Upper lobe of right lung (tissue), 1 donor: ENCODE results near the gene HNF4A. TPM values are rescaled to one million over a fixed set of nuclear protein-coding genes. Genes with fewer than 3 reads are reported as not detected.

Source experiments
- ATAC-seq: fragments of 200-7000 bp; cut with Tn5 transposase; one replicate; pipeline ENCODE4 v1.9.1; 2020; ENCODE audit warnings: mild to moderate bottlenecking, moderate library complexity
- DNase-seq: peaks from one replicate; pipeline ENCODE4 v3.0.0-alpha.2; 2020
- H3K27ac ChIP-seq: fragments of 200-600 bp; one replicate; pipeline ENCODE4 v1.8.0; 2022
- H3K27me3 ChIP-seq: fragments of 200-600 bp; one replicate; pipeline ENCODE4 v1.8.0; 2022; ENCODE audit warnings: mild to moderate bottlenecking
- H3K36me3 ChIP-seq: fragments of 200-600 bp; one replicate; pipeline ENCODE4 v1.8.0; 2022
- H3K4me1 ChIP-seq: fragments of 200-600 bp; one replicate; pipeline ENCODE4 v1.8.0; 2022
- H3K4me3 ChIP-seq: fragments of 200-600 bp; one replicate; pipeline ENCODE4 v1.8.0; 2022; ENCODE audit warnings: mild to moderate bottlenecking
- H3K9me3 ChIP-seq: fragments of 200-600 bp; one replicate; pipeline ENCODE4 v1.8.0; 2022
- intact Hi-C: fragments of 100-400 bp; cut with DNase I; formaldehyde crosslinking; loops from one replicate; pipeline ENCODE4 v1.11.0; 2022
- total RNA-seq: library from RNA; stranded (reverse); fragmentation: NEBNext Ultra II Directional; extraction: Animal tissue kit (Norgen Biotek cat#: 25700); gene quantifications from one replicate; pipeline ENCODE4 v1.2.1, GENCODE V29; 2021
- TF ChIP-seq, protein P1 (sequence below): fragments of 200-600 bp; IDR thresholded peaks from one replicate; pipeline ENCODE4 v1.8.0; 2022; ENCODE audit warnings: antibody characterized with exemption
- donor health status: DM: no; HTN: yes; CAD: no; lungs with severe emphysema.

HNF4A gene
- total RNA-seq, 1 donor from 2014 or later = 0.20 TPM

DNA sequence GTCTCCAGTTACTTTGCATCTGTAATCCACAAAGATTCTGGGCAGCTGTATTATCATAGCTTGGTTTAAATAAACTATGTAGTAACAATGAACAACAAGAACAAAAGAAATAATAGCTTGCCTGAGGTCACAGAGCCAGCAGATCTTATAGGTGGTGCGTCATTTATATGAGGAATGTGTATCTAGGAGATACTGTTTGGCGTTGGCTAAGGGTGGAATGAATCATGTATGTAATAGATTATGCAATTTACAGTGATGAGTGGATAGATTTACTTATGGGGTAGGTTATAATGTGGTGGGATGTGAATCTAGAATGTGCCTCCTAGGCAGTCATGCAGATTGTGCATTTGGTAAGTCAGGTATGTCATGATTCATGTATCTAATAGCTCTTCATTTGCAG, 42.8 kb downstream of the HNF4A start:
- Histone ChIP-seq H3K4me1 (peaks cover 4% of the 10 kb centered on the region), H3K36me3 (no peaks in the 10 kb centered on the region), H3K4me3 (no peak overlapping the region), H3K27ac (no peak overlapping the region), H3K27me3 (no peaks in the 10 kb centered on the region), H3K9me3 (no peaks in the 10 kb centered on the region)
- no peak for DNase-seq
- TF ChIP-seq, protein P1, sequence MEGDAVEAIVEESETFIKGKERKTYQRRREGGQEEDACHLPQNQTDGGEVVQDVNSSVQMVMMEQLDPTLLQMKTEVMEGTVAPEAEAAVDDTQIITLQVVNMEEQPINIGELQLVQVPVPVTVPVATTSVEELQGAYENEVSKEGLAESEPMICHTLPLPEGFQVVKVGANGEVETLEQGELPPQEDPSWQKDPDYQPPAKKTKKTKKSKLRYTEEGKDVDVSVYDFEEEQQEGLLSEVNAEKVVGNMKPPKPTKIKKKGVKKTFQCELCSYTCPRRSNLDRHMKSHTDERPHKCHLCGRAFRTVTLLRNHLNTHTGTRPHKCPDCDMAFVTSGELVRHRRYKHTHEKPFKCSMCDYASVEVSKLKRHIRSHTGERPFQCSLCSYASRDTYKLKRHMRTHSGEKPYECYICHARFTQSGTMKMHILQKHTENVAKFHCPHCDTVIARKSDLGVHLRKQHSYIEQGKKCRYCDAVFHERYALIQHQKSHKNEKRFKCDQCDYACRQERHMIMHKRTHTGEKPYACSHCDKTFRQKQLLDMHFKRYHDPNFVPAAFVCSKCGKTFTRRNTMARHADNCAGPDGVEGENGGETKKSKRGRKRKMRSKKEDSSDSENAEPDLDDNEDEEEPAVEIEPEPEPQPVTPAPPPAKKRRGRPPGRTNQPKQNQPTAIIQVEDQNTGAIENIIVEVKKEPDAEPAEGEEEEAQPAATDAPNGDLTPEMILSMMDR = no peak
- ATAC-seq = no peak
- intact Hi-C loops = loop anchor here (10.0 kb wide), 1 partner anchor 66 kb away; no protein-coding TSS in a partner anchor

- no peaks in the 10 kb centered on the region for H3K4me1 ChIP-seq
- DNase-seq (no peak), ATAC-seq (no peak)
- H3K27ac ChIP-seq = no peak overlapping the region
- intact Hi-C loops = loop anchor here (10.0 kb wide), 1 partner anchor 65 kb away; no protein-coding TSS in a partner anchor
- H3K36me3 ChIP-seq = no peaks in the 10 kb centered on the region
- no peaks in the 10 kb centered on the region for H3K27me3 ChIP-seq
- H3K9me3 ChIP-seq = no peaks in the 10 kb centered on the region
- TF ChIP-seq, protein P1 = no peak
- H3K4me3 ChIP-seq = no peak overlapping the region
Measured at GRCh38 chr20:44399446-44399845, 43.9 kb downstream of the HNF4A start.

GRCh38 chr20:44400671-44400969, 45.1 kb downstream of the HNF4A start:
- H3K36me3 ChIP-seq = no peaks in the 10 kb centered on the region
- TF ChIP-seq, protein P1 = no peak
- no peak for ATAC-seq
- H3K4me1 ChIP-seq = no peaks in the 10 kb centered on the region
- no peaks in the 10 kb centered on the region for H3K9me3 ChIP-seq
- DNase-seq = no peak
- H3K27ac ChIP-seq = no peak overlapping the region
- no peaks in the 10 kb centered on the region for H3K27me3 ChIP-seq
- intact Hi-C loops = no loop called here
- no peak overlapping the region for H3K4me3 ChIP-seq

DNA sequence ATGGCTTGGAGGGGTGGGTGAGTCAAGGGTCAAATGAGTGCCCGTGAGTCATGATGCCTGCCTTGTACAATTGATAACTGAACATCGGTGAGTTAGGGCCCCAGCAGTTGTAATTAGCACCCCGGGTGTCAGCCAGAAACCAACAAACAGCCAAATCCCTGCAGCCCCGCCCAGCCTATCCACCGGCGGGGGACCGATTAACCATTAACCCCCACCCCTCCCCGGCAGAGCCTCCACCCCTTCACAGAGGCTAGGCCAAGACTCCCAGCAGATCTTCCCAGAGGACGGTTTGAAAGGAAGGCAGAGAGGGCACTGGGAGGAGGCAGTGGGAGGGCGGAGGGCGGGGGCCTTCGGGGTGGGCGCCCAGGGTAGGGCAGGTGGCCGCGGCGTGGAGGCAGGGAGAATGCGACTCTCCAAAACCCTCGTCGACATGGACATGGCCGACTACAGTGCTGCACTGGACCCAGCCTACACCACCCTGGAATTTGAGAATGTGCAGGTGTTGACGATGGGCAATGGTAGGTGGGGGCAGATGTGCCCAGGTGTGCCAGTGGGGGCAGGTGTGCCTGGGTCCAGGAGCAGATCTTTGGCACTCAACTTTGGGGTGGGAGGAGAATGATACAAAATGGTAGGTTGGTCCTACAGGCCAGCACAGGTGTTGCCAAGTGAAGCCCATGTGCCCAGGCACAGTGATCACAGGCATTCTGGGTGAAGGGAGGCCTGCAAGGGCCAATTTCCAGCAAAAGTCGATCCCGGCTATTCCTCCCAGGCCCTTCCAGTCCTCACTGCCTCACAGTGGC, 45.7 kb downstream of the HNF4A start:
- Histone ChIP-seq H3K4me3 (no peak overlapping the region), H3K4me1 (no peaks in the 10 kb centered on the region), H3K27me3 (no peaks in the 10 kb centered on the region), H3K36me3 (no peaks in the 10 kb centered on the region), H3K27ac (no peak overlapping the region), H3K9me3 (no peaks in the 10 kb centered on the region)
- intact Hi-C loops = no loop called here
- TF ChIP-seq, protein P1 = no peak
- ATAC-seq (no peak), DNase-seq (no peak)

DNA sequence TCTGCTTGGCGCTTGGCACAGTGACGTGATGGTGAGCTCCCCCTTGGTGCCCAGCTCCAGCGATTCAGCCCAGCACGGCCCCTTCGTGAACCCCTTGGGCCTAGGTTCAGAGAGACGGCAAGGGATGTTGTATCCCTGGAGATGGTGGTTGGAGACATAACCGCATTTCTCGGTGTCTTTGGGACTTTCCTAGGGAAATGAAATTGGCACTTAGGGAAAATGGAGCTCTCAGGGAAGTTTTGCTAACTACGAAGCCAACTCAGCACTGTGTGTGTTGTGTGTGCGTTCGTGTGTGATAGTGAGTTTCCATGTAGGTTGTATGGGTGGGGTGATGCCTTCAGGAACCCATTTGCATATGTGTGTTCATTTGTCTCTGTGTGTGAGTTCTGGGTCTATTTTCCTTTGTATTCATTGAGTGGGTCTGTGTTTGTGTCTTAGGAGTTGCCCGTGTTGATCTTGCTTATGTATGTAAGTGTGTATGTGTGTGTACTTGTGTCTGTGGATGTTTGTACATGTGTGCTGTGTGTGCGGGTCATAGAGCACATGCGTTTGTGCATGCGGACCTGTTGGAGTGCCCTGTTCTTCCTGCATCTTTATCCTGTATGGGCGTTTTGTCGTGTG, 46.4 kb downstream of the HNF4A start:
- H3K27ac ChIP-seq = no peak overlapping the region
- H3K36me3 ChIP-seq = no peaks in the 10 kb centered on the region
- H3K4me1 ChIP-seq = no peaks in the 10 kb centered on the region
- DNase-seq (no peak), ATAC-seq (no peak)
- TF ChIP-seq, protein P1 = no peak
- no peaks in the 10 kb centered on the region for H3K9me3 ChIP-seq
- H3K4me3 ChIP-seq = no peak overlapping the region
- no peaks in the 10 kb centered on the region for H3K27me3 ChIP-seq
- intact Hi-C loops = no loop called here
